Activated CD4-positive, alpha-beta T cell treated with anti-CD3 and anti-CD28 coated beads, Interleukin-2, amount 10 ng/mL, durations not matched to agents 24 days and 14 days (primary cell): ENCODE data around the gene RAB3C. TPM values are rescaled to one million over a fixed set of nuclear protein-coding genes. Genes with fewer than 3 reads are reported as not detected.

Experiments used
- DNase-seq: peaks from one replicate; pipeline ENCODE4 v3.0.0; 2022
- H3K27ac Mint-ChIP-seq: one replicate; pipeline ENCODE4 v1.8.0; 2022; ENCODE audit warnings: mild to moderate bottlenecking, mixed read lengths
- H3K27me3 Mint-ChIP-seq: one replicate; pipeline ENCODE4 v1.8.0; 2022; ENCODE audit warnings: mixed read lengths
- H3K36me3 Mint-ChIP-seq: one replicate; pipeline ENCODE4 v1.8.0; 2022; ENCODE audit warnings: low read depth, mild to moderate bottlenecking, mixed read lengths
- H3K4me1 Mint-ChIP-seq: one replicate; pipeline ENCODE4 v1.8.0; 2021; ENCODE audit warnings: mixed read lengths
- H3K4me3 Mint-ChIP-seq: one replicate; pipeline ENCODE4 v1.8.0; 2022; ENCODE audit warnings: mild to moderate bottlenecking, moderate library complexity, mixed read lengths
- H3K9me3 Mint-ChIP-seq: one replicate; pipeline ENCODE4 v1.8.0; 2021; ENCODE audit warnings: mixed read lengths
- intact Hi-C: fragments of 100-400 bp; cut with micrococcal nuclease; formaldehyde crosslinking; loops from one replicate; pipeline ENCODE4 v1.15.1; 2023
- total RNA-seq: library from RNA; stranded (reverse); gene quantifications from 2 replicates; pipeline ENCODE4 v1.2.3, GENCODE V29; 2022

The RAB3C gene
- total RNA-seq, 1 donor from 2014 or later = not detected

DNA sequence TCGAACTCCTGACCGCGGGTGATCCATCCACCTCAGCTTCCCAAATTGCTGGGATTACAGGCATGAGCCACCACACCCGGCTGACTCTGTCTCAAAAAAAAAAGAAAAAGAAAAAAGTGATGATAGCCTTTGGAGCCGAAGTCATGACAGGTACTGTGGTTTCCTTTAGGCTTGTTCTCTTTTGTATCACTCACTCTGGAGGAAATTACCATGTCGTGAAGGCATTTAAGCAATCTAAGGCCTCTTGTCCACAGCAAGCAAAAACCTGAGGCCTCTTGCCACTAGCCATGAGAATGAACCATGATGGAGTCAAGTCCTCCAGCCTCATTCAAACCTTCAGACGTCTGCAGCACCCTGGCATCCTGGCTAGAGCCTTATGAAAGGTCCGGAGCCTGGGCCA, 286.1 kb downstream of the RAB3C start:
- no peak overlapping the region for H3K27ac Mint-ChIP-seq
- no peaks in the 10 kb centered on the region for H3K9me3 Mint-ChIP-seq
- intact Hi-C loops = no loop called here
- no peak overlapping the region for H3K4me3 Mint-ChIP-seq
- DNase-seq = no peak
- no peaks in the 10 kb centered on the region for H3K36me3 Mint-ChIP-seq
- no peaks in the 10 kb centered on the region for H3K4me1 Mint-ChIP-seq
- peaks cover 34% of the 10 kb centered on the region for H3K27me3 Mint-ChIP-seq

DNA sequence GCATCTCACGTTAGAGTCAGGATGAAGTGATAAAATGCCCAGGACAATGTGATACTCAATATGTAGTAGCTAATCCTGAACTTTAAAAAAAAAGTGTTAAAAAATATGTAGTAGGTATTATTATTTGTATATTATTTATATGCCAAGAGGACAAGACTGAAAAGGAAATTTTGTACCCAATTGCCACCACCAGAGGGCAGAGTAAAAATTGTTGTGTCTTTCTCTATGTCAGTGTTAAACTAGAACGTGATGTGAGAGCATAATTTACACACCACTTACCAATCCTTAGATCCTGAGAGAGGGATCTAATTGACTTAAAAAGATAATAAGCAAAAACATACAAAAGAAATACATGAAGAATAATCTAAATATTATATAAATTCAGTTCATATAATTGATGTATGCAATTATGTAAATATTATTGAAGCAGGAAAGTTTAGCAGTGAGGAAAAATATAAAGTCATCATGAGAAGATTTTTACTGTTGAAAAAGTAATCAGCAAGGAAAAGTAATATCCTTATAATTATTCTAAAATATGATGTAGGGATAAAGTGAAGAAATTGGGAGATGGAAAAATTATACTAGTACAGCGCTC, 288.9 kb downstream of the RAB3C start:
- Mint-ChIP-seq H3K27ac (no peak overlapping the region), H3K9me3 (no peaks in the 10 kb centered on the region), H3K36me3 (no peaks in the 10 kb centered on the region), H3K4me1 (no peaks in the 10 kb centered on the region), H3K4me3 (no peak overlapping the region), H3K27me3 (peaks cover 40% of the 10 kb centered on the region)
- DNase-seq = peak; percentile 77
- intact Hi-C loops = loop anchor here (1.0 to 5.0 kb wide), 3 partner anchors 136 to 509 kb away; no protein-coding TSS in a partner anchor

DNA sequence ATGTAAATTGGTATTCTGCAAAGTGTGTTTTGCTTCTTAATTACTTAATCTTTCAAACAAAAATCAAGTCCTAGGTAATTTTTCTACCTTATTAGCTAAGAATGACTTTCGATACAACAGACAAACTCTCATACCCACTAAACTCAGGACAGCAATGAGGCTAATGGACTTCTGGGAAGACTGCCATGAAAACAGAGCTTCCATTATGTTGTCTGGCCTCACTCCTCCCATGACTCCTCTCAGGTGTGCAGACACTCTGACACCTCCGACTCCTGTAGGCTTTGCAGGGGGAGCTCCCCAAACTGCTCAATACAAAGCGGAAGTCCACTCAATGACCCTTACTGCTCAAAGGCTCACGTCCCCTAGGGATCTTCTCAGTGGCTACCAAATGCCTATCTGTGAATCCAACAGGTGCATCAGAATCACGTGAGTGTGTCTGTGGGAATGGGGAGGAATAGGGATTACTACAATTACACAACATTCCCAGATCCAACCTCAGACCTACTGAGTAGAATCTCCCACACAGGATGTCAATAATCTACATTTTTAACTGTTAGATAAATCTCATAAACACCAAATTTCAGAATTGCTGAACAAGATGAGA, 289.9 kb downstream of the RAB3C start:
- peaks cover 43% of the 10 kb centered on the region for H3K27me3 Mint-ChIP-seq

DNA sequence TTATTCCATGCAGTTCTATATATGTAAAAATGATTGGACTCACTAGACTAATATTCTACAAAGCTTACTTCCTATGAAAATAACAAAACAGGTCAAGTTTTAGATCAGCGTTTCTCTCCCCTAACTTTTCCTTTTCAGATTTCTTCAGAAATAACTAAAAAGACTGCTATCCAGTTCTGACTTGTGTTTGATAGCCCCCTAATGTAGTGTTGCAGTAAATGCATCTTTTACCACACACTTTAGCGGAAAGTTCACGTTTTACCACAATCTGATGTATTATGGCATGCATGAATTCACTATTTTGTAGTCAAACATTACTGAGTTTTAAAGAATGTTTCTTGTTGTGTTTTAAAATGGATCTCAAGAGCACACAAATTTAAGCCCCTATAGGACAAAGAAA, 292.7 kb downstream of the RAB3C start:
- no peak for DNase-seq
- no peaks in the 10 kb centered on the region for H3K36me3 Mint-ChIP-seq
- H3K4me1 Mint-ChIP-seq = no peaks in the 10 kb centered on the region
- H3K27ac Mint-ChIP-seq = no peak overlapping the region
- no peak overlapping the region for H3K4me3 Mint-ChIP-seq
- no peaks in the 10 kb centered on the region for H3K9me3 Mint-ChIP-seq
- intact Hi-C loops = no loop called here
- H3K27me3 Mint-ChIP-seq = peaks cover 37% of the 10 kb centered on the region

More for the DNA sequence above, 289.9 kb downstream of the RAB3C start:
- no peak overlapping the region for H3K4me3 Mint-ChIP-seq
- H3K27ac Mint-ChIP-seq = no peak overlapping the region
- no peaks in the 10 kb centered on the region for H3K4me1 Mint-ChIP-seq
- no peak for DNase-seq
- H3K9me3 Mint-ChIP-seq = no peaks in the 10 kb centered on the region
- intact Hi-C loops = loop anchor here (5.0 kb wide), 2 partner anchors 135 to 300 kb away; no protein-coding TSS in a partner anchor
- H3K36me3 Mint-ChIP-seq = no peaks in the 10 kb centered on the region

DNA sequence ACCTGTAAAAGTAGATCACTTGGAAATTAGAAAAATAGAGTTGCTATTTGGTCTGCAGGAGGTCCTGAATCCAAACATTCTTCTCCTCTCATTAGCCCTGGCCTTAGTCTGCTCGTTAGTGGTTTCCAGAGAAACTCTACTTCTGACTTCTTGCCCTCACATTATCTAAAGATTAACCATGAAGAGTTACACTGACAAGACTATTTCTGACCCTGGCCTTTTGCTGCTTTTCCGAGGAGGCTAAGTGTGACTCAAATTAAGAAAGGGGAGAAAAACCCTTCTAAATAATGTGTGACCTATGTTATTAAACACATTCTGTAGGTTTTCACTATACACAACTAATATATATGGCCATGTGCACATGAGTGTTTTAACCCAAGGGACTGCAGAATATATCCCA, 302.4 kb downstream of the RAB3C start:
- peaks cover 20% of the 10 kb centered on the region for H3K4me1 Mint-ChIP-seq
- peaks cover 10% of the 10 kb centered on the region for H3K27me3 Mint-ChIP-seq

DNA sequence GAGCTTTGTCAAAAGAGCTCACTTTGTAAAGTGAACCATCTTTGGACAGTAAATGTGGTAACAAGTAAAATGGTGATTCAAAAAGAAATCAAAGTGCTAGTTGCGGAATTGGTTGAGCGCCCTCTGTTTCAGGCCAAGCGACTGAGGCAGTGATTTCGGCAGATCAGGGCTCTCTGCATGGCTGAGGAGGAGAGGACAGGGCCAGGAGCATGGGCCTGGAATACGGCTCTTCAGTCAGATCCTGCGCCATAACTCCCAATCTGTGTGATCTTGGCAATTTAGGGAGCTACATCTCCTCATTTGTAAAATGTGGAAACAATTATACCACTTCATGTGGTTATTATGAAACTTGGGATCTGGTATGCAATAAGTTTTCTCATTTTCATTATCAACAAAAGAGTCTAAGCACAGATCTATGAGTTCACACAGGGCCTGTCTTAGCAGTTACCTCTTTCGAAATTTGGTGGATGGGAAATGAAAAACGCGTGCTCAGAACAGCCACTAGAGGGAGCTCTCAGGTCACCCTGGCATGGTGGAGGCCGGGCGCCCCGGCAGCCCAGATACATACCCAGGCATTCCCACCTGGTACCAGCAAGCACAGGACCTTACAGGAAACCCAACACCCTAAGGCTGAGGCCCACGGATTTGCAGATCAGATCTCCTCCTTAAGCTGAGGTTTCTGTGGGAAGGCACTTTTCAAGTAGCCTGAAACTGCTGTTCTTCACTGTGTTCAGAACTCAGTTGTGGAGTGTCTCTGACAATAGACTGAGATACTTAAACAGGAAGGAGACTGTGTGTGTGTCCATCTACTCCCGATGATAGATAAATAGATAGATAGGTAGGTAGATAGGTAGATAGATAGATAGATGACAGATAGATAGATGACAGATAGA, 303.7 kb downstream of the RAB3C start:
- H3K36me3 Mint-ChIP-seq = no peaks in the 10 kb centered on the region
- H3K27ac Mint-ChIP-seq = peak overlapping the region; percentile 65
- peak overlapping the region; percentile 9 for H3K4me3 Mint-ChIP-seq
- no peaks in the 10 kb centered on the region for H3K9me3 Mint-ChIP-seq
- peak; percentile 90 for DNase-seq
- intact Hi-C loops = loop anchor here (1.0 to 10.0 kb wide), 8 partner anchors 46 to 908 kb away; no protein-coding TSS in a partner anchor
- H3K4me1 Mint-ChIP-seq = peaks cover 30% of the 10 kb centered on the region
- H3K27me3 Mint-ChIP-seq = peaks cover 13% of the 10 kb centered on the region

More for the DNA sequence above, 302.4 kb downstream of the RAB3C start:
- DNase-seq = no peak
- Mint-ChIP-seq H3K27ac (no peak overlapping the region), H3K9me3 (no peaks in the 10 kb centered on the region), H3K4me3 (no peak overlapping the region), H3K36me3 (no peaks in the 10 kb centered on the region)
- intact Hi-C loops = loop anchor here (5.0 to 10.0 kb wide), 5 partner anchors 47 to 910 kb away; no protein-coding TSS in a partner anchor

DNA sequence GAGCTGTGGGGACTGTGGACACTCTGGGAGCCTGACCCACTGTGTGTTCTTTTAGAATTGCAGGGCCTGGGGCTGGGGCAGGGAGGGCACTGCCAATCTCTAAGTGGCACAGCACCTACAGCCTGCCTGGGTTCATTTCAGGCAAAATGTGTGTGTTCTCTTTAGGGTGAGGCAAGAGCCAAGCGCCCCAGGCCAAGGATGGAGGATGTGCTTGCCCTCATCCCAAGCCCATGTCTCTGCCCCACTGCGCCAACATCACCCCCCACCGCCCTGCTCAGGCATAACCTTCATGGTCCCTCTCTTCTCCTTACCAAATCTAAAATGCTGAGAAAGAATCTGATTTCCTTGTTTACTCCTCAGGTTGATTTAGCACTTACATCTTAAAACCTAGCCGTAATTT, 304.4 kb downstream of the RAB3C start:
- H3K27ac Mint-ChIP-seq = peak overlapping the region; percentile 54
- H3K9me3 Mint-ChIP-seq = no peaks in the 10 kb centered on the region
- H3K4me1 Mint-ChIP-seq = peaks cover 32% of the 10 kb centered on the region
- no peaks in the 10 kb centered on the region for H3K36me3 Mint-ChIP-seq
- DNase-seq = no peak
- peaks cover 13% of the 10 kb centered on the region for H3K27me3 Mint-ChIP-seq
- intact Hi-C loops = loop anchor here (1.0 to 10.0 kb wide), 7 partner anchors 45 to 907 kb away; no protein-coding TSS in a partner anchor
- H3K4me3 Mint-ChIP-seq = peak overlapping the region; percentile 13

DNA sequence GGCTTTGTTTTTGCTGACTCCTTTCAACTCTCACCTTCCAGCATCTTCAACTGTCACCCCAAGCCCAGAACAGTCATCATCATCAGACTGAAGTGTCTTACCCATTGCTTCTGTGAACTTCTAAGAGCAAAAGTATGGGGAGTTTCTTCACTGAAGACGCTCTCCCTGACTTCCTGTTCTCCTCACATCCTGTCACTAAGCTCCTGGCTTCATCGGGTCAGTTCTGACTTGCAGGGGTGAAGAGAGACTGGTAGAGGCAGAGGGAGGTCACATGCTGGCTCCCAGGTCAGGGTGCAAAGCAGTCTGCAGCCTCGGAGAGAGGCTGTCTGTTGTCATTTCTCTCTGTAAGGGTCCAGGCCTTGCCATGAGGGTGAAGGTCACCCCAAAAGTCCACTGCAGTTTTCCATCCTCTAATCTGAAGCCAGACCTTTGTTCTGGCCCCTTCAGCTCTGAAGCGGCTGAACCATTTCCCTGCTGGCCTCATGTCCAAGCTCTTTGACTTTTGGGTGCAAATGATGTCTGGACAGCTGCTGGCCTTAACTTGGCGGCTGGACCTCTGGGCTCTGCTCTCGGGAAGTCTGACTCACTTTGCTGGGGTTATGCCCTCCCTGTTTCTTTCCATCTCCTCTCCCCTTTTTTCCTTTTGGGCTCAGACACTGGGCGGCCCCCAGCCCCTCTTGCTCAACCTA, 305.0 kb downstream of the RAB3C start:
- Mint-ChIP-seq H3K27ac (peak overlapping the region; percentile 54), H3K9me3 (no peaks in the 10 kb centered on the region), H3K36me3 (no peaks in the 10 kb centered on the region), H3K4me3 (peak overlapping the region; percentile 13), H3K4me1 (peaks cover 32% of the 10 kb centered on the region), H3K27me3 (peaks cover 13% of the 10 kb centered on the region)
- intact Hi-C loops = loop anchor here (1.0 to 10.0 kb wide), 7 partner anchors 44 to 907 kb away; no protein-coding TSS in a partner anchor
- peak; percentile 68 for DNase-seq

DNA sequence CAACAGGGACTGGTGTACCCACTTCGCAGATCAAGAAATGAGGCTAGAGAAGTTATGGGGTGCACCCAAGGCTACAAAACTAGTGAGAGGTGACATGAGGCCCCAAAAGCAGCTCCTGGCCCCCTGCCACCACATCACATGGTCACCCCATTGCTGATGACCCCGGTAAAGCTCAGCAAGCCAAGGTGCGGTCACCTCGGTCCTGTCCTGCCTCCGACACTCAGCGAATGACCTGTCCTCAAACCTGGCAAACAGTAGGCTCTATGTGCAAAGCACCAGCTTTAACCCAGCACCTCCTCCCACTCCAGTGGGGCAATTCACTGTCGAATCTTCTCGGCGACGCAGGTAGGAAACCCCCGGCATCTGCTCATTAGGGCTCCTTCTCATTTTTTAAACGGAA, 307.4 kb downstream of the RAB3C start:
- intact Hi-C loops = loop anchor here (5.0 kb wide), 1 partner anchor 492 kb away; no protein-coding TSS in a partner anchor
- Mint-ChIP-seq H3K27ac (no peak overlapping the region), H3K4me3 (no peak overlapping the region), H3K9me3 (no peaks in the 10 kb centered on the region), H3K4me1 (peaks cover 32% of the 10 kb centered on the region), H3K36me3 (no peaks in the 10 kb centered on the region), H3K27me3 (peaks cover 4% of the 10 kb centered on the region)
- DNase-seq = no peak

DNA sequence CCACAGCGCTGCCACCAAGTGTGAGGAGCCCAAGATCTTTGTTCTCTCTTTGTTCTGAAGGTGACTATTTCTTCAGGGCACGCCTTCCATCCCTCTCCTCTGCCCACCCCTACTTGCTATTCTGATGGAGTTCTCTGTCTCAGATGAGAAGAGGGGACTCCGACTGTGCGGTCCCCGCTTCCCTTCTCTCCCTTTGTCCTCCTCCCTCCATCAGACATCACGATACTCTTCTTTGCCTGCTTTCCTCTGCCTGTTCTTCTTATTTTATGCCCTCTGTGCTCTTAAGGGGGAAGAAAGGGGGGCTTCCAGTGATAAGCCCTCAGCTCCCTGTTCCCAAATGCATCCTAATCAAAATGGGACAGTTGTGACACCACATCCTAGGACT, 307.8 kb downstream of the RAB3C start:
- intact Hi-C loops = loop anchor here (1.0 to 5.0 kb wide), 3 partner anchors 117 to 492 kb away; no protein-coding TSS in a partner anchor
- peaks cover 4% of the 10 kb centered on the region for H3K27me3 Mint-ChIP-seq
- H3K27ac Mint-ChIP-seq = peak overlapping the region; percentile 88

DNA sequence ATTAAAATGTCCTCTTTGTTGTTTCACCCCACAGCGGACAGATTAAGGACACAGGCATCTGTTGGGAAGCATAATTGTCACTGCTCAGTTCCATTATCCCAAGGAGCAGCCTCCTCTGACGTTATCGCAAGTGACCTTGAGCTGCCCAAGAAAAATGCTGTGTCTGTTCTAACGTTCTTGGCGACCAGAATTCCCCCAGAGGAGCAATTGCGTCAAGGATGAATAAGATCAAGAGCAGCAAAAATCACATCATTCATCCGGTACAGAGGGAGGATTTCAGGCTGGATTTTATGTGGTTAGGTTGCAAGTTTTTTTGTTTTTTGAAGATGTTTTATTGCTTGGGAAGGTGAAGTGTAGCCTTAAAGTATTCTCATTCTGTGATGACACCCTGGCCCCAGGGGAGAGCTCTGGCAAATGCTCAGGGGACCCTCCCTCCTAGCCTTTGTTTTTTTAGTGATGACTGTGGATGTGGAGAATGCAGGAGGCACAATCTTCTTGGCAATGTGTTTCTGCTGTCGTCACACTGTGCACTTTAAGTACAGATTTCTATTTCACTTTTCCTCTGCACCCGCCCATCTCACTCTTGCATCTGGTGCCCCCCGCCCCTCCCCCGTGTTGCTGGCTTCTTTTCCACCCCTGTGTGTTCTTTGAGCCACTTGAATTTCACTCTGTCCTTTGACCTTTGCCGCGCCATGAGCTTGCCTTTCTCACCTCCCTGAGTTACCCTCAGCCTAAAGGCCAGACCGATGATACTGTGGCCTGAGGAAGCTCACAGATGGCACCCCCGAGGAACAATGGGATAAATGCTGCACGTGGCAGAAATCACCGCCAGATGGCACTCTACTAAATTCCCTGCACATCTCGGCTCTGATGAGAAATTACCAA, 308.5 kb downstream of the RAB3C start:
- intact Hi-C loops = loop anchor here (1.0 to 5.0 kb wide), 3 partner anchors 116 to 491 kb away; no protein-coding TSS in a partner anchor
- no peaks in the 10 kb centered on the region for H3K9me3 Mint-ChIP-seq
- H3K27ac Mint-ChIP-seq = peak overlapping the region; percentile 88
- DNase-seq = peak; percentile 87
- H3K36me3 Mint-ChIP-seq = no peaks in the 10 kb centered on the region
- peaks cover 32% of the 10 kb centered on the region for H3K4me1 Mint-ChIP-seq
- peaks cover 4% of the 10 kb centered on the region for H3K27me3 Mint-ChIP-seq
- peak overlapping the region; percentile 74 for H3K4me3 Mint-ChIP-seq

More for the DNA sequence above, 307.8 kb downstream of the RAB3C start:
- no peak for DNase-seq
- Mint-ChIP-seq H3K4me1 (peaks cover 32% of the 10 kb centered on the region), H3K9me3 (no peaks in the 10 kb centered on the region), H3K4me3 (peak overlapping the region; percentile 74), H3K36me3 (no peaks in the 10 kb centered on the region)

DNA sequence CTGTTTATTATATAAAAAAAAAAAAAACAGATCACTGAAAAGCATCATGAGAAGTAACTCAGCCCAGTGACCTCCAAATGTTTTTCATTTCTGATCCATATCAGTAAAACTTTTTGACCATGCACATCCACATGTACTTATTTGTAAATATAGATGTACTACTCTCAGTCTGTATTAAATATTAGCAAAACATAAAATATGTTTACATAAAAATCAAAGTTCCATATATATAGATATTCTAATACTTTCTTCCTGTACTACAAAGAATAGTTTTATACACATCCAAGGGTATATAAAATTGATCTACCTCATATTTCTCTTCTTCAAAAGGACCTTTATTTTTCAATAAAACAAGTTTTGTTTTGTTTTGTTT, 309.1 kb downstream of the RAB3C start:
- H3K9me3 Mint-ChIP-seq = no peaks in the 10 kb centered on the region
- peaks cover 4% of the 10 kb centered on the region for H3K27me3 Mint-ChIP-seq
- no peaks in the 10 kb centered on the region for H3K36me3 Mint-ChIP-seq
- intact Hi-C loops = loop anchor here (1.0 to 5.0 kb wide), 3 partner anchors 115 to 490 kb away; no protein-coding TSS in a partner anchor
- H3K4me1 Mint-ChIP-seq = peaks cover 26% of the 10 kb centered on the region
- H3K27ac Mint-ChIP-seq = no peak overlapping the region
- no peak for DNase-seq
- H3K4me3 Mint-ChIP-seq = no peak overlapping the region
